Measurements from ENCODE around the gene PSMD9. TPM values are rescaled to one million over a fixed set of nuclear protein-coding genes. Genes with fewer than 3 reads are reported as not detected.
"Not testable (repeated sequence)": the region's sequence is repeated elsewhere in the genome, so short reads cannot be mapped to it uniquely, and the experiment has no call there.

PSMD9 gene
- total RNA-seq, 6 donors from 2014 or later, result 28.1 to 59.1 (median 43.6) TPM

- H3K4me3 ChIP-seq, result no peak overlapping the region
- 73 to 76% methylated on average over 13 of the region's 13 CpGs for WGBS, 2 donors
- TF ChIP-seq POLR2A (IDR thresholded peaks at IDR 0.05) (no peak), EP300 (IDR thresholded peaks at IDR 0.05) (no peak), POLR2AphosphoS5 (IDR thresholded peaks at IDR 0.05) (no peak)
- TF ChIP-seq, protein P1, sequence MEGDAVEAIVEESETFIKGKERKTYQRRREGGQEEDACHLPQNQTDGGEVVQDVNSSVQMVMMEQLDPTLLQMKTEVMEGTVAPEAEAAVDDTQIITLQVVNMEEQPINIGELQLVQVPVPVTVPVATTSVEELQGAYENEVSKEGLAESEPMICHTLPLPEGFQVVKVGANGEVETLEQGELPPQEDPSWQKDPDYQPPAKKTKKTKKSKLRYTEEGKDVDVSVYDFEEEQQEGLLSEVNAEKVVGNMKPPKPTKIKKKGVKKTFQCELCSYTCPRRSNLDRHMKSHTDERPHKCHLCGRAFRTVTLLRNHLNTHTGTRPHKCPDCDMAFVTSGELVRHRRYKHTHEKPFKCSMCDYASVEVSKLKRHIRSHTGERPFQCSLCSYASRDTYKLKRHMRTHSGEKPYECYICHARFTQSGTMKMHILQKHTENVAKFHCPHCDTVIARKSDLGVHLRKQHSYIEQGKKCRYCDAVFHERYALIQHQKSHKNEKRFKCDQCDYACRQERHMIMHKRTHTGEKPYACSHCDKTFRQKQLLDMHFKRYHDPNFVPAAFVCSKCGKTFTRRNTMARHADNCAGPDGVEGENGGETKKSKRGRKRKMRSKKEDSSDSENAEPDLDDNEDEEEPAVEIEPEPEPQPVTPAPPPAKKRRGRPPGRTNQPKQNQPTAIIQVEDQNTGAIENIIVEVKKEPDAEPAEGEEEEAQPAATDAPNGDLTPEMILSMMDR (IDR thresholded peaks at IDR 0.05), result no peak
Observed at GRCh38 chr12:121843236-121843982, 45.2 kb upstream of the PSMD9 start.

DNA sequence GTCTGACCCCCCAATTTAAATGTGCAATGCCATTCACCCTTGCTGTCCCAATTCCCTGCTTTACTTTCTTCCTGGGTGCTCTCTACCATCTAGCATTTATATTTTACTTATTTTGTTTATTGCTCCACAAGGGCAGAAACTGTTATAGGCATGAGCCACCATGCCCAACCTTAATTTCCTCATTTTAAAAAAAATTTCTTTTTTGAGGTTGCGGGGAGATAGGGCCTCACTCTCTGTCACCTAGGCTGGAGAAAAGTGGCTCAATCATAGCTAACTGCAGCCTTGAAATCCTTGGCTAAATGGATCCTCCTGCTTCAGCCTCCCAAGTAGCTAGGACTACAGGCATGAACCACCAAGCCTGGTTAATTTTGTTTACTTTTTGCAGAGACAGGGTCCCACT, 42.9 kb upstream of the PSMD9 start:
- DNase-seq, result no peak
- 85 to 88% methylated on average over 1 of the region's 1 CpG for WGBS, 2 donors
- Histone ChIP-seq H3K27me3 (no peaks in the 10 kb centered on the region), H3K27ac (no peak overlapping the region), H3K4me1 (no peaks in the 10 kb centered on the region), H3K36me3 (no peaks in the 10 kb centered on the region), H3K9me3 (no peaks in the 10 kb centered on the region), H3K4me3 (no peak overlapping the region)
- no peak for ATAC-seq (ENCODE audit: low FRiP score in 2 of 2)
- no peak for TF ChIP-seq EP300 (IDR thresholded peaks at IDR 0.05)
- TF ChIP-seq, protein P1 (IDR thresholded peaks at IDR 0.05), result no peak
- no peak for TF ChIP-seq POLR2AphosphoS5 (IDR thresholded peaks at IDR 0.05)
- TF ChIP-seq POLR2A (IDR thresholded peaks at IDR 0.05), result no peak

More at GRCh38 chr12:121843236-121843982, 45.2 kb upstream of the PSMD9 start:
- H3K27ac ChIP-seq, result no peak overlapping the region
- ATAC-seq (ENCODE audit: low FRiP score in 2 of 2) (no peak), DNase-seq (no peak)
- peaks cover 4 to 14% (median 11%) of the 10 kb centered on the region in 4 donors for H3K4me1 ChIP-seq
- H3K9me3 ChIP-seq, result no peaks in the 10 kb centered on the region
- H3K27me3 ChIP-seq, result no peaks in the 10 kb centered on the region
- H3K36me3 ChIP-seq, result no peaks in the 10 kb centered on the region

- Histone ChIP-seq H3K27me3 (no peaks in the 10 kb centered on the region), H3K4me1 (no peaks in the 10 kb centered on the region), H3K27ac (no peak overlapping the region), H3K4me3 (no peak overlapping the region), H3K9me3 (no peaks in the 10 kb centered on the region), H3K36me3 (no peaks in the 10 kb centered on the region)
- DNase-seq, result no peak
- TF ChIP-seq, protein P1 (IDR thresholded peaks at IDR 0.05), result no peak
- TF ChIP-seq POLR2A (IDR thresholded peaks at IDR 0.05) (no peak), POLR2AphosphoS5 (IDR thresholded peaks at IDR 0.05) (no peak), EP300 (IDR thresholded peaks at IDR 0.05) (no peak)
- WGBS, 2 donors, result 94 to 99% methylated on average over 6 of the region's 6 CpGs
- no peak for ATAC-seq (ENCODE audit: low FRiP score in 2 of 2)
Observed at GRCh38 chr12:121849211-121849610, 39.4 kb upstream of the PSMD9 start.

DNA sequence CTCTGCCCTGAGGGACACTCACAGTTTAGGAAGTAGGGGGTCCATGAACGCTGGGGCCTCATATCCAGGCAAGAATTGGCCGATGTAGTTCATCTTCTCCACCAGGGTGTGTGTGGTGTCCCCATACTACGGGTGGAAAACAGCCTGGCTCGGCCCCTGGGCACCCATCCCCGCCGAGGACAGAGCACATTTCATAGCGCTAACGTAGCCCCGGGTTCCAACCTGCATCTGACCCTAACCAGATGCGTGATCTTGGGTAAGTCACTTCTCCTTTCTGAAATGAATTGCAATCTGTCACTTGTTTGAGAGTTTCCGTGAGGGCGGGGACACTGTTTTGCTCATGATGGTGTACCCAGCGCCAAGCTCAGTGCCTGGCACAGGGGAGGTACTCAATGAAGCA, 38.9 kb upstream of the PSMD9 start:
- Histone ChIP-seq H3K4me3 (no peak overlapping the region), H3K36me3 (no peaks in the 10 kb centered on the region), H3K27me3 (no peaks in the 10 kb centered on the region), H3K9me3 (no peaks in the 10 kb centered on the region), H3K4me1 (no peaks in the 10 kb centered on the region), H3K27ac (no peak overlapping the region)
- ATAC-seq (ENCODE audit: low FRiP score in 2 of 2) (peak in 1 of 2 donors; percentile 34), DNase-seq (no peak)
- 60 to 76% methylated on average over 3 to 13 of the region's 13 CpGs for WGBS, 2 donors
- TF ChIP-seq, protein P1 (IDR thresholded peaks at IDR 0.05), result no peak
- TF ChIP-seq EP300 (IDR thresholded peaks at IDR 0.05), result no peak
- TF ChIP-seq POLR2A (IDR thresholded peaks at IDR 0.05), result no peak
- TF ChIP-seq POLR2AphosphoS5 (IDR thresholded peaks at IDR 0.05), result no peak

- not testable (repeated sequence) for H3K27me3 ChIP-seq; ATAC-seq (ENCODE audit: low FRiP score in 2 of 2); H3K9me3 ChIP-seq; H3K4me3 ChIP-seq; H3K4me1 ChIP-seq; H3K36me3 ChIP-seq; DNase-seq; H3K27ac ChIP-seq
- WGBS, 2 donors, result 56 to 59% methylated on average over 3 of the region's 3 CpGs
Observed at GRCh38 chr12:121852392-121852791, 36.2 kb upstream of the PSMD9 start.

Data from upper lobe of left lung (tissue), 6 donors.